MG63 (cell line): ENCODE measurements around the gene FBXO5. TPM values are rescaled to one million over a fixed set of nuclear protein-coding genes. Genes with fewer than 3 reads are reported as not detected.

ENCODE experiments used
- DNase-seq: peaks from one replicate; pipeline ENCODE4 v3.0.0-alpha.2; 2020
- H3K27me3 ChIP-seq: fragments of 250-450 bp; sonication (Bioruptor Pico); 2 replicates; pipeline ENCODE4 v1.5.1; 2020; ENCODE audit warnings: mild to moderate bottlenecking, moderate library complexity
- H3K36me3 ChIP-seq: fragments of 250-450 bp; sonication (Bioruptor Pico); 2 replicates; pipeline ENCODE4 v1.5.1; 2020; ENCODE audit warnings: mild to moderate bottlenecking, moderate library complexity
- H3K4me3 ChIP-seq: fragments of 250-450 bp; sonication (Bioruptor Pico); 2 replicates; pipeline ENCODE4 v1.5.1; 2020; ENCODE audit warnings: mild to moderate bottlenecking, moderate library complexity
- H3K9me3 ChIP-seq: fragments of 250-450 bp; sonication (Bioruptor Pico); 2 replicates; pipeline ENCODE4 v1.5.1; 2020; ENCODE audit warnings: mild to moderate bottlenecking, moderate library complexity
- total RNA-seq: library from RNA; depleted of rRNA; stranded (reverse); fragments of >200 nt; shearing (Covaris generic); gene quantifications from 2 replicates; pipeline ENCODE4 v1.2.3, GENCODE V29; 2014; ENCODE audit warnings: low replicate concordance; rRNA removed

FBXO5 gene
- total RNA-seq, 1 experiment from 2014 or later: 29.2 TPM

DNA sequence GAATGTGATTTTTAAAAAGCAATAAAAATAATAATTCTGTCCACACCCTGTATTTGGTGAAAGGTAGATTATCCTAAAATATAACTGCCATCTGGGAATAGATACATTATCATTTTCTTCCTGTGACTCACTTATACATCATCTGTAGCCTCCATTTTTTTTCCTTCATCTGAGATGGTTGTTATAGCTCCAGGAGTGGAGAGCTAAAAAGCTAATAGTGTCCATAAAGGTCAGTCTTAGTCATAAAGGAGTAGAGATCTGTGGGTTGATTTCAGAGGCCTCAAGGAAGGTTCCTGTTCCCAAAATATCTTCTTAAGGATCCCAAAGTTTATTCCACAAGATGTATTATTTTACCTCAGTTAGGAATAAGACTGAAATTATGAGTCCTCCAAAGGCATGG lies 41.1 kb downstream of the FBXO5 start:
- no peak for DNase-seq
- H3K4me3 ChIP-seq: no peak overlapping the region
- no peaks in the 10 kb centered on the region for H3K9me3 ChIP-seq
- no peaks in the 10 kb centered on the region for H3K36me3 ChIP-seq
- H3K27me3 ChIP-seq: no peaks in the 10 kb centered on the region

DNA sequence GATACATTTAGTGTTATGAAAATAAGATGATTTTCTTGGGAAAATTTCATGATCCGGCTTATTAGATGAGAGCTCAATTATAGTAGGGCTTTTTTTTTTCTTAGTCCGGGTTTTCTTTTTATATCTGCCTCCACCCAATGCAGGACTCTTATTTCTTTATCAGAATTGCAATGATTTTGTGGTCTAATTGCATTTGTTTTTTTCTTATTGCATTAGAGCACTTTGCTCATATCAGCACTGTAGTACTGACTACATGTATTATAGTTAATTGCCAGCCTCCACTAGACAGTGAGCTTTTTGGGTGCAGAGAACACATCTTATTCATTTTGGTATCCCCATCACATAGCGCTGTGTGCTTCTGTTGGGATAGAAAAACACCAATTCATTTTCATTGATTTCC lies 50.0 kb downstream of the FBXO5 start:
- DNase-seq: no peak
- Histone ChIP-seq H3K27me3 (no peaks in the 10 kb centered on the region; the same call in 1 of the 2 replicates), H3K9me3 (no peaks in the 10 kb centered on the region), H3K36me3 (no peaks in the 10 kb centered on the region), H3K4me3 (no peak overlapping the region)

DNA sequence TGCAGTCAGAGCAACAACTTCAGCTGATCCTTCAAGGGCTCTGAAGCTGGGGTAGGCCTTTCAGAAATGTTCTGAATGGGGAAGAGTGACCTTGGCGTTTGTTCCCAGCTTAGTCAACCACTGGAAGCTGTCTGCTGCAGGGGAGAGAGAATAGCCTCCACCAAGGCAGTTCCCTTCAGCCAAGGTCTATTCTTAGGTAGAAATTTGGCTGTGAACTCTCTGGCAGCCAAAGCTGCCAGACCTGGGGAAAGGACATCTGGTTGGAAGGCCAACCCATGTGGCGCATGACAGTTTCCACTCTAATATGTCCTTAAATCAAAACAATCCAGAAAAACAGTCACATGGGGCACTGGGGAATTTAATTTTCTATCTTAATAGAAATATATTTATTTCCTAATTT lies 60.1 kb downstream of the FBXO5 start:
- DNase-seq: no peak
- Histone ChIP-seq H3K36me3 (no peaks in the 10 kb centered on the region), H3K4me3 (no peak overlapping the region), H3K9me3 (no peaks in the 10 kb centered on the region), H3K27me3 (no peaks in the 10 kb centered on the region)

Other genes starting within 250 kb of the FBXO5 start
- gene VIP, start 232.2 kb downstream of the FBXO5 start, total RNA-seq: not detected in 2 replicates
- 14.6 and 23.1 TPM in 2 replicates for gene MTRF1L, start 19.7 kb upstream of the FBXO5 start, total RNA-seq
- gene RGS17, start 148.2 kb upstream of the FBXO5 start, total RNA-seq: 0.20 and 0.36 TPM in 2 replicates